Effector memory CD4-positive, alpha-beta T cell (primary cell): ENCODE results near the gene BAZ1B.
"Not testable (repeated sequence)": the region's sequence is repeated elsewhere in the genome, so short reads cannot be mapped to it uniquely, and the experiment has no call there.

Experiments used
- DNase-seq, 3 donors: peaks; one replicate each; pipeline ENCODE4 v3.0.0-alpha.2; 2020
- H3K27ac ChIP-seq: 2 replicates; pipeline ENCODE4 v1.7.0; 2013; ENCODE audit warnings: mild to moderate bottlenecking, low read length, moderate library complexity; ENCODE audit not compliant: insufficient read depth, poor library complexity, severe bottlenecking
- H3K27me3 ChIP-seq: replicated peaks from 2 replicates; pipeline ENCODE4 v1.7.0; 2013; ENCODE audit warnings: mild to moderate bottlenecking, low read length; ENCODE audit not compliant: insufficient read depth, control insufficient read depth, poor library complexity, severe bottlenecking
- H3K36me3 ChIP-seq: 2 replicates; pipeline ENCODE4 v1.7.0; 2013; ENCODE audit warnings: mild to moderate bottlenecking, low read length, moderate library complexity; ENCODE audit not compliant: control insufficient read depth, insufficient read depth
- H3K4me1 ChIP-seq: 2 replicates; pipeline ENCODE4 v1.7.0; 2013; ENCODE audit warnings: low read length, mild to moderate bottlenecking; ENCODE audit not compliant: control insufficient read depth, insufficient read depth, poor library complexity, severe bottlenecking
- H3K4me3 ChIP-seq: 2 replicates; pipeline ENCODE4 v1.7.0; 2013; ENCODE audit warnings: low read length, low read depth, mild to moderate bottlenecking; ENCODE audit not compliant: insufficient read depth, poor library complexity, severe bottlenecking
- H3K9me3 ChIP-seq: 2 replicates; pipeline ENCODE4 v1.7.0; 2013; ENCODE audit warnings: mild to moderate bottlenecking, low read length, moderate library complexity; ENCODE audit not compliant: control insufficient read depth

The BAZ1B gene

GRCh38 chr7:73557397-73558257, 35.5 kb upstream of the BAZ1B start, which contains the start of gene BCL7B:
TSS of gene BCL7B (minus strand) at chr7:73557690. CDS start at chr7:73557578, 112 bp downstream.
- Histone ChIP-seq H3K36me3 (peaks cover 6% of the 10 kb centered on the region), H3K4me1 (peaks cover 21% of the 10 kb centered on the region), H3K9me3 (no peaks in the 10 kb centered on the region), H3K4me3 (peak within 1 kb of the TSS; percentile 88), H3K27me3 (no peaks in the 10 kb centered on the region), H3K27ac (peak within 1 kb of the TSS; percentile 100)
- peak; percentile 67 to 70 (median 68) for DNase-seq

- peaks cover 11% of the 10 kb centered on the region for H3K36me3 ChIP-seq
- peak overlapping the region; percentile 88 for H3K4me3 ChIP-seq
- peak overlapping the region; percentile 100 for H3K27ac ChIP-seq
- peak; percentile 86 to 88 (median 87) for DNase-seq
- no peaks in the 10 kb centered on the region for H3K27me3 ChIP-seq
- no peaks in the 10 kb centered on the region for H3K9me3 ChIP-seq
- peaks cover 21% of the 10 kb centered on the region for H3K4me1 ChIP-seq
Observed at GRCh38 chr7:73557108-73557396, 35.0 kb upstream of the BAZ1B start.

GRCh38 chr7:73556208-73557107, 34.4 kb upstream of the BAZ1B start:
- Histone ChIP-seq H3K36me3 (peaks cover 16% of the 10 kb centered on the region), H3K27ac (peak overlapping the region; percentile 100), H3K27me3 (no peaks in the 10 kb centered on the region), H3K9me3 (no peaks in the 10 kb centered on the region), H3K4me1 (peaks cover 21% of the 10 kb centered on the region), H3K4me3 (peak overlapping the region; percentile 88)
- no peak for DNase-seq

GRCh38 chr7:73555411-73555982, 33.4 kb upstream of the BAZ1B start:
- Histone ChIP-seq H3K4me1 (peaks cover 21% of the 10 kb centered on the region), H3K9me3 (no peaks in the 10 kb centered on the region), H3K4me3 (no peak overlapping the region), H3K36me3 (peaks cover 24% of the 10 kb centered on the region), H3K27ac (no peak overlapping the region), H3K27me3 (no peaks in the 10 kb centered on the region)
- no peak for DNase-seq

- not testable (repeated sequence) for H3K9me3 ChIP-seq, DNase-seq, H3K27me3 ChIP-seq, H3K27ac ChIP-seq, H3K4me3 ChIP-seq, H3K4me1 ChIP-seq
- peaks cover 30% of the 10 kb centered on the region for H3K36me3 ChIP-seq
Observed at GRCh38 chr7:73550093-73550492, 28.0 kb upstream of the BAZ1B start.

- Histone ChIP-seq H3K36me3 (peaks cover 37% of the 10 kb centered on the region), H3K27ac (no peak overlapping the region), H3K9me3 (no peaks in the 10 kb centered on the region), H3K27me3 (no peaks in the 10 kb centered on the region), H3K4me1 (no peaks in the 10 kb centered on the region), H3K4me3 (no peak overlapping the region)
- DNase-seq = no peak
Observed at GRCh38 chr7:73549176-73549575, 27.1 kb upstream of the BAZ1B start.

GRCh38 chr7:73547841-73548240, 25.7 kb upstream of the BAZ1B start:
- no peak overlapping the region for H3K4me3 ChIP-seq
- no peaks in the 10 kb centered on the region for H3K9me3 ChIP-seq
- H3K27me3 ChIP-seq = no peaks in the 10 kb centered on the region
- H3K27ac ChIP-seq = no peak overlapping the region
- DNase-seq = no peak
- no peaks in the 10 kb centered on the region for H3K4me1 ChIP-seq
- H3K36me3 ChIP-seq = peaks cover 44% of the 10 kb centered on the region

GRCh38 chr7:73544678-73545077, 22.6 kb upstream of the BAZ1B start:
- no peak overlapping the region for H3K4me3 ChIP-seq
- no peaks in the 10 kb centered on the region for H3K27me3 ChIP-seq
- peaks cover 51% of the 10 kb centered on the region for H3K36me3 ChIP-seq
- no peaks in the 10 kb centered on the region for H3K4me1 ChIP-seq
- H3K9me3 ChIP-seq = no peaks in the 10 kb centered on the region
- no peak for DNase-seq
- H3K27ac ChIP-seq = no peak overlapping the region

- no peaks in the 10 kb centered on the region for H3K9me3 ChIP-seq
- DNase-seq = no peak
- peaks cover 73% of the 10 kb centered on the region for H3K36me3 ChIP-seq
- no peak overlapping the region for H3K4me3 ChIP-seq
- H3K4me1 ChIP-seq = no peaks in the 10 kb centered on the region
- H3K27ac ChIP-seq = no peak overlapping the region
- H3K27me3 ChIP-seq = no peaks in the 10 kb centered on the region
Observed at GRCh38 chr7:73541722-73542121, 19.6 kb upstream of the BAZ1B start.
